ENCODE measurements around the gene CCNF. TPM values are rescaled to one million over a fixed set of nuclear protein-coding genes. Genes with fewer than 3 reads are reported as not detected.

CCNF gene
- polyA plus RNA-seq, 1 experiment, result 7.1 TPM

DNA sequence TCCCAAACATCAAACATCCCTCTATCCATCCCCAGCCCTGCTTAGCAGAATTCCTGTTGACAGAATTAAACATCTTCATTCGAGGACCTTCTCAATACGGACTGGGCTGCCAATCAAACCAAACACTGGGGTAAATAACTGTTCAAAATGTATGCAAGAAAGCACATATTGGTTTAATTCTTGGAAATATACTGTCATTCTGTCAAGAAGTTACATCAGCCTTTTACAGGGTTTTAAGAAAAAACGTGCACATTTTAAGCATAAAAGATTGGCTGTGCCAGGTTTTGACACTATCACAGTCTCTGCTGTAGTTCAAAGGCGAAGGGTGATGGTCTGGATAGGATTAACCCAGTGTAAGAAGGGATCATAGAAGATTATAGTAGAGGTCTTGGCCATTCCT lies 25.1 kb upstream of the CCNF start:
- TF ChIP-seq, protein P1, sequence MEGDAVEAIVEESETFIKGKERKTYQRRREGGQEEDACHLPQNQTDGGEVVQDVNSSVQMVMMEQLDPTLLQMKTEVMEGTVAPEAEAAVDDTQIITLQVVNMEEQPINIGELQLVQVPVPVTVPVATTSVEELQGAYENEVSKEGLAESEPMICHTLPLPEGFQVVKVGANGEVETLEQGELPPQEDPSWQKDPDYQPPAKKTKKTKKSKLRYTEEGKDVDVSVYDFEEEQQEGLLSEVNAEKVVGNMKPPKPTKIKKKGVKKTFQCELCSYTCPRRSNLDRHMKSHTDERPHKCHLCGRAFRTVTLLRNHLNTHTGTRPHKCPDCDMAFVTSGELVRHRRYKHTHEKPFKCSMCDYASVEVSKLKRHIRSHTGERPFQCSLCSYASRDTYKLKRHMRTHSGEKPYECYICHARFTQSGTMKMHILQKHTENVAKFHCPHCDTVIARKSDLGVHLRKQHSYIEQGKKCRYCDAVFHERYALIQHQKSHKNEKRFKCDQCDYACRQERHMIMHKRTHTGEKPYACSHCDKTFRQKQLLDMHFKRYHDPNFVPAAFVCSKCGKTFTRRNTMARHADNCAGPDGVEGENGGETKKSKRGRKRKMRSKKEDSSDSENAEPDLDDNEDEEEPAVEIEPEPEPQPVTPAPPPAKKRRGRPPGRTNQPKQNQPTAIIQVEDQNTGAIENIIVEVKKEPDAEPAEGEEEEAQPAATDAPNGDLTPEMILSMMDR (IDR thresholded peaks at IDR 0.05; ENCODE audit: insufficient read depth, low read depth, low read length), result no peak
- no peaks in the 10 kb centered on the region for H3K36me3 ChIP-seq (ENCODE audit: control insufficient read depth, insufficient read depth, low read length)
- DNase-seq (ENCODE audit: low read depth), result no peak
- CTCF ChIA-PET, result no interaction called here
- H3K27me3 ChIP-seq (ENCODE audit: control insufficient read depth, insufficient read depth, low read length), result no peaks in the 10 kb centered on the region
- POLR2A ChIA-PET, result no interaction called here
- no peak overlapping the region for H3K4me3 ChIP-seq (ENCODE audit: low read depth, low read length)

- Histone ChIP-seq H3K4me3 (ENCODE audit: low read depth, low read length) (no peak overlapping the region), H3K36me3 (ENCODE audit: control insufficient read depth, insufficient read depth, low read length) (no peaks in the 10 kb centered on the region), H3K27me3 (ENCODE audit: control insufficient read depth, insufficient read depth, low read length) (peaks cover 5% of the 10 kb centered on the region; the same call in 1 of the 2 replicates)
- TF ChIP-seq, protein P1 (IDR thresholded peaks at IDR 0.05; ENCODE audit: insufficient read depth, low read depth, low read length), result no peak
- POLR2A ChIA-PET, result no interaction called here
- CTCF ChIA-PET, result interaction anchor here (6.5 kb wide), 1 partner anchor 8 kb away, joined by 25 read pairs; no protein-coding TSS in a partner anchor
- no peak for DNase-seq (ENCODE audit: low read depth)
Observed at GRCh38 chr16:2415085-2415484, 14.2 kb upstream of the CCNF start.

GRCh38 chr16:2420035-2420434 lies 9.2 kb upstream of the CCNF start:
- H3K27me3 ChIP-seq (ENCODE audit: control insufficient read depth, insufficient read depth, low read length), result peaks cover 2% of the 10 kb centered on the region; the same call in 1 of the 2 replicates
- no peak overlapping the region for H3K4me3 ChIP-seq (ENCODE audit: low read depth, low read length)
- DNase-seq (ENCODE audit: low read depth), result no peak
- POLR2A ChIA-PET, result no interaction called here
- no peaks in the 10 kb centered on the region for H3K36me3 ChIP-seq (ENCODE audit: control insufficient read depth, insufficient read depth, low read length)
- TF ChIP-seq, protein P1 (IDR thresholded peaks at IDR 0.05; ENCODE audit: insufficient read depth, low read depth, low read length), result no peak
- CTCF ChIA-PET, result interaction anchor here (2.0 kb wide), 1 partner anchor 80 kb away, joined by 4 read pairs; the partner anchor contains the start of gene ABCA3

GRCh38 chr16:2422123-2422867 lies 7.0 kb upstream of the CCNF start:
- Histone ChIP-seq H3K36me3 (ENCODE audit: control insufficient read depth, insufficient read depth, low read length) (no peaks in the 10 kb centered on the region), H3K4me3 (ENCODE audit: low read depth, low read length) (no peak overlapping the region), H3K27me3 (ENCODE audit: control insufficient read depth, insufficient read depth, low read length) (peaks cover 2% of the 10 kb centered on the region; the same call in 1 of the 2 replicates)
- TF ChIP-seq, protein P1 (IDR thresholded peaks at IDR 0.05; ENCODE audit: insufficient read depth, low read depth, low read length), result no peak
- DNase-seq (ENCODE audit: low read depth), result no peak
- ChIA-PET CTCF (interaction anchor here (0.6 to 2.3 kb wide), 6 partner anchors 11 to 82 kb away, joined by 3 to 25 read pairs (median 3); partner anchors contain the start of gene ABCA3), POLR2A (no interaction called here)

DNA sequence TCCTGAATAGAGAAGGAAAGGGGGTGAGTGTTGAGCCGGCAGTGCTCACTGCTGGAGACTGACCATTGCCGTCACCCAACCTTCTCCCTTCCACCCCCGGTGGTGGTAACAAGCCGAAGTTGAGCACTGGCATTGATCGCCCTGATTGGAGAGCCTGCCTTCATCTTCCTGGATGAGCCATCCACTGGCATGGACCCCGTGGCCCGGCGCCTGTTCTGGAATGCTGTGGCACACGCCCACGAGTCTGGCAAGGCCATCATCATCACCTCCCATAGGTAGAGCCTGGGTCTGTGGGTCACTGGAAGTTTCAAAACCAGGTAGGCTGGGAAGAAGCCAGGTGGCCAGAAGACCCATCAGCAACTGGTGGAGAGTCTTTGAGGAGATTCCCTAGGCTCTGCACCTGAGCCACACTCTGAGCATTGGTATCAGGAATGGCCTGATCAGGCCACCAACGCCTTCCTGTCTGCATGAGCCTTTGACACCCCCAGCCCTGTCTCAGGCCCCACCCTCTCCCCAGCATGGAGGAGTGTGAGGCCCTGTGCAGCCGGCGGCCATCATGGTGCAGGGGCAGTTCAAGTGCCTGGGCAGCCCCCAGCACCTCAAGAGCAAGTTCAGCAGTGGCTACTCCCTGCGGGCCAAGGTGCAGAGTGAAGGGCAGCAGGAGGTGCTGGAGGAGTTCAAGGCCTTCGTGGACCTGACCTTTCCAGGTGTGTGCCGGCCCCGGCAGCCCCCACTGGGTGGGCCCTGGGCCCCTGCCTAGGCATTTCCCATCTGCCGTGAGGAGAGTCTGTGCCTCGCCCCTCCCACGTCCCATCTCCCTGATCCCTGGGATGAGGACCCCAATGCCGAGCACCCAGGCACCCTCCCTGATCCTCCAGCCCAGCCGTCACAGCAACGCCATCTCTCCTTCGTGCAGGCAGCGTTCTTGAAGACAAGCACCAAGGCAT lies 4.9 kb upstream of the CCNF start:
- DNase-seq (ENCODE audit: low read depth), result no peak
- peaks cover 2% of the 10 kb centered on the region; the same call in 1 of the 2 replicates for H3K27me3 ChIP-seq (ENCODE audit: control insufficient read depth, insufficient read depth, low read length)
- H3K4me3 ChIP-seq (ENCODE audit: low read depth, low read length), result no peak overlapping the region
- H3K36me3 ChIP-seq (ENCODE audit: control insufficient read depth, insufficient read depth, low read length), result no peaks in the 10 kb centered on the region
- CTCF ChIA-PET, result interaction anchor here (0.7 to 2.3 kb wide), 7 partner anchors 11 to 84 kb away, joined by 3 to 25 read pairs (median 4); partner anchors contain the start of gene ABCA3
- POLR2A ChIA-PET, result no interaction called here
- TF ChIP-seq, protein P1 (IDR thresholded peaks at IDR 0.05; ENCODE audit: insufficient read depth, low read depth, low read length), result no peak

All from BJ (cell line).